ENCODE data around the gene SELENOI. TPM values are rescaled to one million over a fixed set of nuclear protein-coding genes. Genes with fewer than 3 reads are reported as not detected.

Gene SELENOI
- polyA plus RNA-seq, 1 donor (not counting 4 experiments of a cell fraction or from before 2014, with no cell fraction given) = 38.1 TPM

- FAIRE-seq (no peak), DNase-seq (ENCODE audit: low read depth, low spot score) (no peak)
- H3K27ac ChIP-seq (ENCODE audit: control insufficient read depth, insufficient read depth, low read length) = no peak overlapping the region
- no peak for TF ChIP-seq CTCF (optimal IDR thresholded peaks at IDR 0.05 in 1 of 3, IDR thresholded peaks at IDR 0.05 in 1 of 3, conservative IDR thresholded peaks at IDR 0.05 in 1 of 3; ENCODE audit: extremely low read depth in 1 of 3, insufficient read depth in 2 of 3, low read length in 3 of 3)
- no peak for TF ChIP-seq EZH2 (IDR thresholded peaks at IDR 0.05; ENCODE audit: low read length)
- H3K4me1 ChIP-seq (ENCODE audit: control insufficient read depth, extremely low read depth, insufficient read depth, low read length) = no peaks in the 10 kb centered on the region
- H3K9me3 ChIP-seq (ENCODE audit: control insufficient read depth, low read depth, low read length) = no peaks in the 10 kb centered on the region
- H3K4me2 ChIP-seq (ENCODE audit: control insufficient read depth, extremely low read depth, insufficient read depth, low read depth, low read length) = no peak overlapping the region
- H3K9ac ChIP-seq (ENCODE audit: control insufficient read depth, extremely low read depth, insufficient read depth, low read length) = no peak overlapping the region
- dilution Hi-C loops (cut with MboI; ENCODE audit: extremely low pct_ligation_motif_present, low sequenced_read_pairs) = no loop called here
- H3K4me3 ChIP-seq (ENCODE audit: control insufficient read depth in 2 of 3, extremely low read depth in 1 of 3, insufficient read depth in 2 of 3, low read depth in 1 of 3, low read length in 3 of 3) = no peak overlapping the region
- no peak overlapping the region for H2AFZ ChIP-seq (ENCODE audit: control insufficient read depth, low read length)
- H3K27me3 ChIP-seq (ENCODE audit: control insufficient read depth, extremely low read depth, insufficient read depth, low read length) = peaks cover 8% of the 10 kb centered on the region
- H3K79me2 ChIP-seq (ENCODE audit: control insufficient read depth, insufficient read depth, low read length) = no peaks in the 10 kb centered on the region
- H3K9me1 ChIP-seq (ENCODE audit: control insufficient read depth, extremely low read depth, insufficient read depth, low read length) = no peaks in the 10 kb centered on the region
- H4K20me1 ChIP-seq (ENCODE audit: control insufficient read depth, extremely low read depth, insufficient read depth, low read length) = no peaks in the 10 kb centered on the region
- no peaks in the 10 kb centered on the region for H3K36me3 ChIP-seq (ENCODE audit: control insufficient read depth in 2 of 2, extremely low read depth in 1 of 2, insufficient read depth in 2 of 2, low read length in 2 of 2)
Observed at GRCh38 chr2:26432859-26433258, 86.9 kb downstream of the SELENOI start.

- Histone ChIP-seq H3K4me2 (ENCODE audit: control insufficient read depth, extremely low read depth, insufficient read depth, low read depth, low read length) (no peak overlapping the region), H3K9me1 (ENCODE audit: control insufficient read depth, extremely low read depth, insufficient read depth, low read length) (no peaks in the 10 kb centered on the region), H3K79me2 (ENCODE audit: control insufficient read depth, insufficient read depth, low read length) (no peaks in the 10 kb centered on the region), H3K27me3 (ENCODE audit: control insufficient read depth, extremely low read depth, insufficient read depth, low read length) (peaks cover 12% of the 10 kb centered on the region), H3K36me3 (ENCODE audit: control insufficient read depth in 2 of 2, extremely low read depth in 1 of 2, insufficient read depth in 2 of 2, low read length in 2 of 2) (no peaks in the 10 kb centered on the region), H3K4me1 (ENCODE audit: control insufficient read depth, extremely low read depth, insufficient read depth, low read length) (no peaks in the 10 kb centered on the region), H3K9me3 (ENCODE audit: control insufficient read depth, low read depth, low read length) (no peaks in the 10 kb centered on the region), H3K27ac (ENCODE audit: control insufficient read depth, insufficient read depth, low read length) (no peak overlapping the region), H3K4me3 (ENCODE audit: control insufficient read depth in 2 of 3, extremely low read depth in 1 of 3, insufficient read depth in 2 of 3, low read depth in 1 of 3, low read length in 3 of 3) (no peak overlapping the region), H3K9ac (ENCODE audit: control insufficient read depth, extremely low read depth, insufficient read depth, low read length) (no peak overlapping the region), H4K20me1 (ENCODE audit: control insufficient read depth, extremely low read depth, insufficient read depth, low read length) (no peaks in the 10 kb centered on the region), H2AFZ (ENCODE audit: control insufficient read depth, low read length) (no peak overlapping the region)
- no peak for TF ChIP-seq EZH2 (IDR thresholded peaks at IDR 0.05; ENCODE audit: low read length)
- TF ChIP-seq CTCF (optimal IDR thresholded peaks at IDR 0.05 in 1 of 3, IDR thresholded peaks at IDR 0.05 in 1 of 3, conservative IDR thresholded peaks at IDR 0.05 in 1 of 3; ENCODE audit: extremely low read depth in 1 of 3, insufficient read depth in 2 of 3, low read length in 3 of 3) = no peak
- dilution Hi-C loops (cut with MboI; ENCODE audit: extremely low pct_ligation_motif_present, low sequenced_read_pairs) = no loop called here
- DNase-seq (ENCODE audit: low read depth, low spot score) (no peak), FAIRE-seq (no peak)
Observed at GRCh38 chr2:26435106-26435505, 89.2 kb downstream of the SELENOI start.

All from keratinocyte (primary cell).